RPMI8226 (cell line): ENCODE data around the gene PTTG1IP.
A peak's percentile ranks its signal among the peaks of the same experiment; 100 is the strongest.
"Not testable (repeated sequence)": the region's sequence is repeated elsewhere in the genome, so short reads cannot be mapped to it uniquely, and the experiment has no call there.

Experiments
- DNase-seq: peaks from one replicate; pipeline ENCODE4 v3.0.0-alpha.2; 2015

PTTG1IP gene

GRCh38 chr21:44842721-44843445 is 30.6 kb downstream of the PTTG1IP start:
- DNase-seq, result no peak

GRCh38 chr21:44842087-44842486 is 31.4 kb downstream of the PTTG1IP start:
- DNase-seq, result no peak

GRCh38 chr21:44840771-44841170 is 32.7 kb downstream of the PTTG1IP start:
- no peak for DNase-seq

- DNase-seq, result no peak
These were observed 34.5 kb downstream of the PTTG1IP start for GRCh38 chr21:44838951-44839350.

DNA sequence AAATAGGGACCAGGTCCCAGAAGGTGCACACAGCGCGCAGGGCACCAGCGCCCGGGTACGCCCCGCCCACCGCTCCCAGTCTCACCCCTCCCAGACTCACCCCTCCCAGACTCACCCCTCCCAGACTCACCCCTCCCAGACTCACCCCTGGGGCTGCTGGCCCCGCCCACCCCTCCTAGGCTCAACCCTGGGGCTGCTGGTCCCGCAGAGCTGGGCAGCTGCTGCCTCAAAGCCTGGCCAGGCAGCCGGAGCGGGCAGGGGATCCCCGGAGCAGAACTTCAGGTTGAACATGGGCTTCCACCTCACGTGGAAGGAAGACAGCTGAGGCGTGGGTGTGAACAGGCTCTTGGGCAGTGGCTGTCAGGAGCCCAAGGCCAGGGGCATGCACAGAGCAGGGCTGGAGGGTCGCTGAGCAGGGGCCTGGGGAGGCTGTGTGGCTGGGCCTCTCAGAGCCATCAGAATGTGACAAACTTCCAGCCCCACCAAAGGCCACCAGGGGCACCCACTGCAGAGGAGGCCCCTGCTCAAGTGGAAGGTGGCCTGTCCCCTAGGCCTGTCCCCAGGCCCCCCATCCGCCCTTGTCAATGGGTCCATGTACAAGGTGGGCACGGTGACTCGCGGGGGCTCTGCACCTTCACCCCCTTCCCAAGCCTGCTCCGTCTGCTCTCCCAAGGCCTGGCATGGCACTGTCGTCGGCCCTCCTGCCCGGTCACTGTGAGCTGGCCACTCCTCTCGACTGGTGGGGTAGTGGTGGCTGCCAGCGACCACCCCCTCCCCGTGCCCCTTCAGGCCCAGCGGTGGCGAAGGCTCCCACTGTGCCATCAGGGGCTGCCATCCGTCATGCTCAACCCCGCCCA is 35.2 kb downstream of the PTTG1IP start:
- DNase-seq, result no peak

- no peak for DNase-seq
These were observed 36.0 kb downstream of the PTTG1IP start for GRCh38 chr21:44837537-44837936.

DNA sequence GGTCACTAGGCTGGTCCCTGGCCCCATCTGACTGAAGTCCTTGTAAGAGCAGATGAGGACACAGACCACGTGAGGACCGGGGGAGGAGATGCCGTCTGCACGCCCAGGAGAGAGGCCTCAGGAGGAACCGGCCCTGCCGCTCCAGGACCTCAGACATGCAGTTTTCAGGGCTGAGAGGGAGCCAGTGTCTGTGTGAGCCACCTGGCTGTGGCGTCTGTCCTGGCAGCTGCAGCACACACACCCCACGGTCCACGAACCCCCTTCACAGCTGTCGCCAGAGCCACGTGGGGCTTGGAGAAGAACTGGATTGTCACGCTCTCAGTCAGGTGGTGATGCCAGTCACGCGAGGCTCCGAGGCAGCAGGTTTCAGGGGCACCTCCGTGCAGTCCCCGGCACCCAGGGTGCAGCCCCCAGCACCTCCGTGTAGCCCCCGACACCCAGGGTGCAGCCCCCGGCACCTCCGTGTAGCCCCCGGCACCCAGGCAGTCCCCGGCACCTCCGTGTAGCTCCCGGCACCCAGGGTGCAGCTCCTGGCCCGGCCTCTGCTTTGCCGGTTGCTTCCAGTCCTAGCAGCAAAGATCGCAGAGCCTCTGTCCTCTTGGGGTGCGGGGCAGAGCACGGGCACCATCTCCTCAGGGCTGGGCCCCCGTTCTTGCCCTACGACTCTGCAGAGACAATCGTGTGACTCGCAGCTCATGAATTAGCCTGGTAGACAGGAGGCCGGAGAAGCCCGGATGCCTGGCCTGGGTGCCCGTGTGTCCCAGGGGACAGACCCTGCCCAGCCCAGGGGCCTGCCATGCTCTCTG is 36.6 kb downstream of the PTTG1IP start:
- DNase-seq, result peak; percentile 78

- no peak for DNase-seq
These were observed 37.2 kb downstream of the PTTG1IP start for GRCh38 chr21:44836349-44836665.

DNA sequence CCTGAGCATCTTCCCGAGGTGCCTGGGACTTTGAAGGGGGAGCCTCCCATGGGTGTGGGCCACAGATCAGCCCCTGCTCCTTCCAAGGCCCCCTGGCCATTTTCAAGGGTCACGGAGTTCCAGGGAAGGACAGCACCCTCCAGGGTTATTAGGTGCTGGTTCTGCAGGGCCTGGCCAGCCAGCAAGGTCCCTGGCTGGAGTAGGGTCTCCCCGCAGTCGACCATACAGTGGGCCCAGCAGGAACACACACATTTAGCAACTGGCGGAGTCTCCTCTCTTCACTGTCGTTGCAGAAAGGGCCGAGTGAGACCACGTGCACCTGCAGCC is 37.9 kb downstream of the PTTG1IP start:
- DNase-seq, result no peak

- no peak for DNase-seq
These were observed 38.4 kb downstream of the PTTG1IP start for GRCh38 chr21:44834951-44835646.

- DNase-seq, result no peak
These were observed 39.1 kb downstream of the PTTG1IP start for GRCh38 chr21:44834231-44834950.

DNA sequence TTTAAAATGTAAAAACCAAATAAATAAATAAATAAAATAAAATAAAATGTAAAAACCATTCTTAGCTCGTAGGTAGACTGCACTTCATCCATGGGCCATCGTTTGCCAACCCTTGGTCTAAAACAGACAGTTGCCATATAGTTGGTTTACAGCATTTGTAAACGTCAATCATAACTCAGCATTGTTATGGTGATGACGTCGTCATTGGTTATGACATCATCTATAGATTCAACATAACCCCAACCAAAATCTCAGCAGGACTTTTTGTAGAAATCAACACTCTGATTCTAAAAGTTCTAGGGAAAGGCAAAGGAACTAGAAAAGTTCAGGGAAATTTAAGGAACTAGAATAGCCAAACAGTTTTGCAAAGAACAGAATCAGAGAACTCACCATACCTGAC is 39.8 kb downstream of the PTTG1IP start:
- no peak for DNase-seq

GRCh38 chr21:44832516-44833255 is 40.8 kb downstream of the PTTG1IP start:
- DNase-seq, result not testable (repeated sequence)

DNA sequence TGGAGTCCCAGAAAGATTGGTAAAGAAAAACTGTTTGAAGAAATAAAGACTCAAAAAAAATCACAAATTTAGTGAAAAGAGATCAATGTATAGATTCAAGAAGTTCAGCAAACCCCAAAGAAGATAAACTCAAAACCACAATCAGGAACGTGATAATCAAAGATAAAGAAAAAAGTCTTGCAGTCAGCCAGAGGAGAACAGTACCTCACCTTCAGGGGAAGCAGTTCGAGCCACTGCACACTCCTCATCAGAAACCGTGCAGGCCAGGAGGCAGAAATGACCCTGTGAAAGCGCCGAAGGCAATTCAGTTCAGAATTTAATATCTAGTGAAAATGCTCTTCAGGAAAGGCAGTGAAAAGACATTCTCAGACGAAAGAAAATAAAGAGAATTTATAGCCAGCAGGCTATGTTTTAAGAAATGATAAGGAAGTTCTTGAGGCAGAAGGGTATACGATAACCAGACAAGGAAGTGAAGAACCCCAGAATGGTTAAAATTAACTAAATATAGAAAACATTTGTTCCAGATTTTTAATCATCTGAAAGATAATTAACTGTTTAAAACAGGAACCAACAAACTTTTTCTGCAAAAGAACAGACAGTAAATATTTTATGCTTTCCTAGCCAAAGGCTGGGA is 42.1 kb downstream of the PTTG1IP start:
- no peak for DNase-seq

GRCh38 chr21:44829507-44830092 is 43.9 kb downstream of the PTTG1IP start:
- DNase-seq, result no peak

DNA sequence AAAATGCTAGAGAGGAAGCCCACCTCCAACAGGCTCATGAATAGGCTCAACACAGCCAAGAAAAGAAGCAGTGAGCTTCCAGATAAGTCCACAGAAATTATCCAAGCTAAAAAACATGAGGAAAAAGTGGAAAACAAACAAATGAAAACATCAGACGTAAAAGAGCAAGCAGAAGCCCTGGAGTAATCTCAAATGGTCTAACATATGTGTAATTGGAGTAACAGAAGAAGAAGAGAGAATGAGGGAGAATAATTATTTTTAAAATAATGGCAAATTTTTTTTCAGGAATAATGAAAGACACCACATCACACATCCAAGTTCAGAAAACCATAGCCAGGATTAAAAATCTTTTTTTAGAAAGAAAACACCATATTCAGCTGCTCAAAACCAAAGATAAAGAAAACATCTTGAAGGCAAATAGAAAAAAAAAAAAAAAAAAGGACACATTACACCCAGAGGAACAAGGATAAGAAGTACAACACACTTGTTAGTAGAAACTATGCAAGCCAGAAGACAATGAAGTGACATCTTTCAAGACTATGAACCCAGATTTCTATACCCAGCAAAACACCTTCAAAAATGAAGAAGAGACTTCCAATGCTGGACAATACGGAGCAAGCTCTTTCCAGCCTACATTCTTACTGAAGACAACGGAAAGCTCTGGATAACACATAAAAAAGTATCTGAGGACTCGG is 45.0 kb downstream of the PTTG1IP start:
- DNase-seq, result no peak

- no peak for DNase-seq
These were observed 50.3 kb downstream of the PTTG1IP start for GRCh38 chr21:44823179-44823660.

- no peak for DNase-seq
These were observed 50.9 kb downstream of the PTTG1IP start for GRCh38 chr21:44822484-44823178.

DNA sequence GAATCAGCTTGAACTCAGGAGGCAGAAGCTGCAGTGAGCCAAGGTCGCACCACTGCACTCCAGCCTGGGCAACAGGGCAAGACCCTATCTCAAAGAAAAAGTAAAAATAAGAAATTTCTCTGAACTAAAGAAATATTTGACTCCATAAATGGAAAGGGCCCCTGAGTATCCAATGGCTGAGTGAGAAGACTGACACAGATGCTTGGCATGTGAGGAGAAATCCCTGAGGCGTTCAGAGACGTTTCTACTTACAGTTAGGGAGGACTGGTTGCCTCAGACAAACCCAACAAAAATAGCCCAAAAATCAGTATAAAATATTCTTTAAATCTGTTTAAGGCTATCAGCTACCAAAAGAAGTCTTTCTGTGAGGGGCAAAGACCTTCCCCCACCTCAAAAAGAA is 52.6 kb downstream of the PTTG1IP start:
- no peak for DNase-seq
